CD8-positive, alpha-beta memory T cell (primary cell): Measurements from ENCODE around the gene FMNL2. TPM values are rescaled to one million over a fixed set of nuclear protein-coding genes. Genes with fewer than 3 reads are reported as not detected.

Experiments
- CTCF ChIA-PET: fragments of 350-600 bp; sonication (Branson Sonifier 250); formaldehyde crosslinking; loops from one replicate; lab custom pipeline; 2021; ENCODE audit warnings: antibody characterized with exemption; lab: Charles Lee
- POLR2A ChIA-PET: fragments of 350-600 bp; sonication (Branson Sonifier 250); formaldehyde crosslinking; loops from one replicate; lab custom pipeline; 2021; ENCODE audit warnings: antibody characterized with exemption; lab: Charles Lee
- DNase-seq, 5 donors: peaks; one replicate each; pipeline versions ENCODE4 v3.0.0 to v3.0.0-alpha.2; 2020 to 2022; ENCODE audit warnings: mixed read lengths in 1 of 5
- H3K27ac ChIP-seq: one replicate; pipeline ENCODE4 v1.7.0; 2013; ENCODE audit warnings: low read depth, mild to moderate bottlenecking, low read length, moderate library complexity
- H3K27me3 ChIP-seq: 2 replicates; pipeline ENCODE4 v1.7.0; 2013; ENCODE audit warnings: low read length, mild to moderate bottlenecking; ENCODE audit not compliant: insufficient read depth, poor library complexity, severe bottlenecking
- H3K36me3 ChIP-seq: 2 replicates; pipeline ENCODE4 v1.7.0; 2013; ENCODE audit warnings: mild to moderate bottlenecking, low read length, moderate library complexity; ENCODE audit not compliant: insufficient read depth
- H3K4me1 ChIP-seq: 2 replicates; pipeline ENCODE4 v1.7.0; 2013; ENCODE audit warnings: mild to moderate bottlenecking, low read length, moderate library complexity; ENCODE audit not compliant: insufficient read depth
- H3K4me3 ChIP-seq: 2 replicates; pipeline ENCODE4 v1.7.0; 2013; ENCODE audit warnings: mild to moderate bottlenecking, low read length
- H3K9me3 ChIP-seq: 2 replicates; pipeline ENCODE4 v1.7.0; 2013; ENCODE audit warnings: mild to moderate bottlenecking, low read length
- H3K27ac Mint-ChIP-seq, 8 donors: one replicate each; pipeline ENCODE4 v1.8.0; 2020 to 2021; ENCODE audit warnings: mixed read lengths in 8 of 8, mild to moderate bottlenecking in 6 of 8, inconsistent platforms in 3 of 8, moderate library complexity in 3 of 8
- H3K27me3 Mint-ChIP-seq, 2 donors: one replicate each; pipeline ENCODE4 v1.8.0; 2020 to 2021; ENCODE audit warnings: mixed read lengths in 2 of 2, mild to moderate bottlenecking in 1 of 2, moderate library complexity in 1 of 2
- H3K36me3 Mint-ChIP-seq, 3 donors: one replicate each; pipeline ENCODE4 v1.8.0; 2020 to 2021; ENCODE audit warnings: mixed read lengths in 3 of 3, inconsistent platforms in 1 of 3, mild to moderate bottlenecking in 1 of 3
- H3K4me1 Mint-ChIP-seq, 3 donors: one replicate each; pipeline ENCODE4 v1.8.0; 2020 to 2021; ENCODE audit warnings: mixed read lengths in 3 of 3, inconsistent platforms in 1 of 3, mild to moderate bottlenecking in 1 of 3
- H3K4me3 Mint-ChIP-seq, 7 donors: one replicate each; pipeline ENCODE4 v1.8.0; 2020 to 2021; ENCODE audit warnings: mixed read lengths in 7 of 7, mild to moderate bottlenecking in 6 of 7, moderate library complexity in 4 of 7, inconsistent platforms in 2 of 7
- H3K9me3 Mint-ChIP-seq, 5 donors: one replicate each; pipeline ENCODE4 v1.8.0; 2020 to 2022; ENCODE audit warnings: mixed read lengths in 5 of 5, mild to moderate bottlenecking in 3 of 5, moderate library complexity in 2 of 5, inconsistent platforms in 1 of 5
- polyA plus RNA-seq: library from polyadenylated mRNA; unstranded; fragments of 300-500 nt; fragmentation: Illumina TruSeq; gene quantifications from one replicate; pipeline ENCODE4 v1.2.3, GENCODE V29; 2021
- total RNA-seq, 2 experiments: library from RNA; stranded (reverse); gene quantifications; one replicate each; pipeline ENCODE4 v1.2.3, GENCODE V29; 2021

FMNL2 gene
- total and polyA plus RNA-seq, 3 experiments from 2014 or later = 0.05 to 0.59 (median 0.58) TPM

DNA sequence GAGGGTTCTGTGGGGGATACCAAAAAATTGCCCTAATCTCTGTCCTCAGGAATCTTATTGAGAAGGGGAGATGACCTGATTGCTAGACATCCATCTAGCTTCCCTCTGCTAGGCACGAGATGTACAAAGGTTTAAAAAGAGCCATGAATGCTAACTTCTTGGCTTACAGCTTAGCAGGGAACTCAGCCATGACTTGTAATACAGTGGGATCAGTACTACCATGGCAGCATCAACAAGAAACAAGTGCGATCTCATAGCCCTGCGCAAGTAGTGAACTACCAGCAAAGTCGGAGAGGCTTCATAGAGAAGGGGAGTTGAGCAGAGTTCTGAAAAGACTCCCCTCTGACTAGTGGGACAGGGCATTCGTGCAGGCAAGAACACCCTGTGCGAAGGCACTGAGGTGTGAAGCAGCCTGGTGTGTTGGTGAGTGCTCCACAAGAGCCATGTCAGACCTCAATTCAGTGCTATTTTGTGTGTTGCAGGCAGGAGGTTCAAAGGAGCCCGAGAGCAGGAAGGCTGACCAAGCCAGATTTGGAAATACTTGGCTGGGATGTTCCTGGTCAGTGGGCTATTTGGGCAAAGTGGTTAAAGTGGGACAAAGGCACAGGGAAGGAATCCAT lies 130.0 kb downstream of the FMNL2 start:
- H3K4me3 ChIP-seq = no peak overlapping the region
- H3K36me3 Mint-ChIP-seq = no peaks in the 10 kb centered on the region
- no peaks in the 10 kb centered on the region for H3K4me1 ChIP-seq
- no peak overlapping the region for H3K4me3 Mint-ChIP-seq
- ChIA-PET CTCF (no interaction called here), POLR2A (no interaction called here)
- H3K36me3 ChIP-seq = no peaks in the 10 kb centered on the region
- H3K27ac ChIP-seq = no peak overlapping the region
- no peaks in the 10 kb centered on the region for H3K9me3 Mint-ChIP-seq
- no peaks in the 10 kb centered on the region for H3K9me3 ChIP-seq
- H3K27me3 ChIP-seq = no peaks in the 10 kb centered on the region
- peaks cover 3 to 11% of the 10 kb centered on the region in 2 donors for H3K27me3 Mint-ChIP-seq
- no peak overlapping the region for H3K27ac Mint-ChIP-seq
- no peak for DNase-seq
- peaks cover 4 to 7% (median 6%) of the 10 kb centered on the region in 3 donors for H3K4me1 Mint-ChIP-seq

DNA sequence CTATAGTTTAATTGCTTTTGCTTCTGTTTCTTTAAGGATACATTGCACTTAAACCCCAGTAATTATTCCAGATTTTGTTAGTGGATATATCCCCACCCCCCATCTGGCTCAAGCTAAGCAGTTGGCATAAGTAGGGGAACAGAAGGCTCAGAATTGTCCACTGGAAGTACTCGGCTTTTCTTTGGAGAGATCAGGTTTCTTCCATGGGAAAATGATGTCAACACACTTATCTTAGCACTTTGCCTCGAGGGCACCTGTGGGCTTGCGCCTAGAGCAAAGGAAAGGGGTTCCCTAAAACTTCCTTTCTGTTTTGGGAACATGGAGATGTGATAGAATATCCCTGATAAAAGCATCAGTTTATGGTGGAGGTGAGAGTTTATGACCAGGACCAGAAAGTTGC lies 130.6 kb downstream of the FMNL2 start:
- H3K36me3 ChIP-seq = no peaks in the 10 kb centered on the region
- H3K27me3 ChIP-seq = no peaks in the 10 kb centered on the region
- Mint-ChIP-seq H3K27ac (no peak overlapping the region), H3K4me1 (peaks cover 4 to 7% (median 6%) of the 10 kb centered on the region in 3 donors), H3K9me3 (no peaks in the 10 kb centered on the region), H3K4me3 (no peak overlapping the region), H3K27me3 (peaks cover 3 to 11% of the 10 kb centered on the region in 2 donors), H3K36me3 (no peaks in the 10 kb centered on the region)
- no peak overlapping the region for H3K27ac ChIP-seq
- H3K4me3 ChIP-seq = no peak overlapping the region
- ChIA-PET CTCF (no interaction called here), POLR2A (no interaction called here)
- no peaks in the 10 kb centered on the region for H3K9me3 ChIP-seq
- H3K4me1 ChIP-seq = no peaks in the 10 kb centered on the region
- DNase-seq = no peak

DNA sequence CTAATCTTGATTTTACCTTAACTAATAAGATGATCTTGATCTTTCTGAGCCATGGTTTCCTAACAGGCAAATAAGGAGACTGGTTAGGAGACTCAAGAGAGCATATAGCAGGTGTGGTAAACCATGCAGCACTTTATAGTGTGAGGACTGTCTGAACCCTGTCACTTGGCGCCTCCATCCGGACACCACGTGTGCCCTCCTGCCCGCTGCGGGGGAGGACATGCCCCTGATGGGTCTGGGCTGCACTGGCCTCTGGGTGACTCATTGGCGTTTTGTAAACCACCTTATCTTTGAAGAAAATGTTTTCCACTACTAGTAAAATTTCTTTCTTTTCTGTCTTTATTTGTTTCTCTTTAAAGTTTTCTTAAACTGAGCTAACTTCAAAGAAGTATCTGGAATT lies 131.1 kb downstream of the FMNL2 start:
- no peak overlapping the region for H3K27ac ChIP-seq
- Mint-ChIP-seq H3K36me3 (no peaks in the 10 kb centered on the region), H3K27me3 (peaks cover 3 to 13% of the 10 kb centered on the region in 2 donors), H3K9me3 (no peaks in the 10 kb centered on the region), H3K4me3 (no peak overlapping the region), H3K4me1 (peaks cover 4 to 7% (median 6%) of the 10 kb centered on the region in 3 donors), H3K27ac (no peak overlapping the region)
- DNase-seq = no peak
- H3K4me1 ChIP-seq = no peaks in the 10 kb centered on the region
- H3K36me3 ChIP-seq = no peaks in the 10 kb centered on the region
- H3K9me3 ChIP-seq = no peaks in the 10 kb centered on the region
- H3K4me3 ChIP-seq = no peak overlapping the region
- POLR2A ChIA-PET = no interaction called here
- CTCF ChIA-PET = no interaction called here
- no peaks in the 10 kb centered on the region for H3K27me3 ChIP-seq

DNA sequence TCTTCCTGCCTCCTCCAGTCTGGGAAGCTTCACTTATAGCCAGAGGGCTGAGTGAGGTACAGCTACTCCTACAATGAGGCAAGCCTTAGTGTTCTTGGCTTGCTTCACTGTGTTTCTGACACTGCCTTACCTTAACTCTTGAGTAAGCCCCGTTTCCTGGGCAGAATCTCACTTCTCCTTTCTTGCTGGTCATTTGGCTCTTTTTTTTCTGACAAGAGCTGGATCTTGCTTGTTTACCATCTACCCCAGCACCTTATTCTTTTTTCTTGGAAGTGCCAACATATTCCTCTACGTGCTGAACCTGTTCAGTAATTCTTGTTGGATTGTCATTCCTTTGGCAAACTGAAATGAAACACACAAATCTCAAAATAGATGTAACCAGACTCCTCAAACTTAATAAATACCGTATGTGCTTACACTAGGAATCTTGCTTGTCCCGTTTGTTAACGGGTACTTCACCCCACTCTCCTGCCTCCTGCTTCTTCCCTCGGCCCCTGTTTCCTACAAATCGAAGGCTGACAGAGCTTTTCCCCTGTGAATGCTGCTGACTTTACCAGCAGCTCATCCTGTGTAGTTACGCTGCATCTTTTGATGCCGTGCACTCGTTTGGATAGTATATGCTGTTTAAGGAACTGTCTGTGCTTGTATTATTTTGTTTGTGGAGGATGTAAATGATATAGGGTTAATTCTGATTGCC lies 132.2 kb downstream of the FMNL2 start:
- Histone ChIP-seq H3K9me3 (no peaks in the 10 kb centered on the region), H3K27me3 (no peaks in the 10 kb centered on the region), H3K4me3 (no peak overlapping the region), H3K27ac (no peak overlapping the region), H3K36me3 (no peaks in the 10 kb centered on the region), H3K4me1 (no peaks in the 10 kb centered on the region)
- Mint-ChIP-seq H3K36me3 (no peaks in the 10 kb centered on the region), H3K27me3 (peaks cover 3 to 15% of the 10 kb centered on the region in 2 donors), H3K4me1 (peaks cover 4 to 7% (median 6%) of the 10 kb centered on the region in 3 donors), H3K9me3 (no peaks in the 10 kb centered on the region), H3K27ac (no peak overlapping the region), H3K4me3 (no peak overlapping the region)
- ChIA-PET POLR2A (no interaction called here), CTCF (no interaction called here)
- no peak for DNase-seq

DNA sequence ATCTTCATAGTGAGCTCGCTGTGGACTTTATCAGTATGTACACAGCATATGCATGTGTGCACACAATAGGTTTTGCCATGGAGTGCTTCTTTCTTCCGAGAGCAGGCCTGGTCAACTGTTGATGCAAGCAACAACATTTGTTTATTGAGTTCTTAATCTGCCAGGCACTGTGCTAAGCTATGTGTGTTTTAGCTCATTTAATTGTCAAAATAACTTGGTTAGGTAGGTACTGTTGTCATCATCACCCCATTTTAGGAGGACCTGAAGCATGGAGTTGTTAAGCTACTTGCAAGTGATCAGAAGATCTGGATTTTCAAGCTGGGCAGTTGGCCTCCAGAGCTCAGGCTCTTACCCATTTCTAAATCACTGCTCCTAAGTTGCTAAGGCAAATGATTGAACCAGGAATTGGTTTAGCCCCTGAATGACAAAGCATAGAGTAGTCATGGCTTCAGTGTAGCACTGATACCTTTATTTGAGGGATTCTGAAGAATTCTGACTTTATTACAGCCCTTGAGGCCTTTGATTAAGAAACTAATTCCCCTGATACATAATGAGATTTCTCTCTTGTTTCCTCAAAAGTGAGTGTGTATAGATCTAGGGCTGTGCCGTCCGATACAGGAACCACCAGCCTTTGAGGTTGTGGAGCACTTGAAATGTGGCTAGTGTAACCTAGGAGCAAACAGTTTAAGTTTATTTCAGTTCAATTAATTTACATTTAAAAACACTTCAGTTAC lies 132.9 kb downstream of the FMNL2 start:
- peaks cover 4 to 7% (median 6%) of the 10 kb centered on the region in 3 donors for H3K4me1 Mint-ChIP-seq
- Histone ChIP-seq H3K4me1 (no peaks in the 10 kb centered on the region), H3K27me3 (no peaks in the 10 kb centered on the region), H3K4me3 (no peak overlapping the region), H3K9me3 (no peaks in the 10 kb centered on the region), H3K36me3 (no peaks in the 10 kb centered on the region), H3K27ac (no peak overlapping the region)
- no peak for DNase-seq
- no peaks in the 10 kb centered on the region for H3K9me3 Mint-ChIP-seq
- no peak overlapping the region for H3K27ac Mint-ChIP-seq
- H3K36me3 Mint-ChIP-seq = no peaks in the 10 kb centered on the region
- CTCF ChIA-PET = no interaction called here
- POLR2A ChIA-PET = no interaction called here
- no peak overlapping the region for H3K4me3 Mint-ChIP-seq
- H3K27me3 Mint-ChIP-seq = peaks cover 3 to 15% of the 10 kb centered on the region in 2 donors

DNA sequence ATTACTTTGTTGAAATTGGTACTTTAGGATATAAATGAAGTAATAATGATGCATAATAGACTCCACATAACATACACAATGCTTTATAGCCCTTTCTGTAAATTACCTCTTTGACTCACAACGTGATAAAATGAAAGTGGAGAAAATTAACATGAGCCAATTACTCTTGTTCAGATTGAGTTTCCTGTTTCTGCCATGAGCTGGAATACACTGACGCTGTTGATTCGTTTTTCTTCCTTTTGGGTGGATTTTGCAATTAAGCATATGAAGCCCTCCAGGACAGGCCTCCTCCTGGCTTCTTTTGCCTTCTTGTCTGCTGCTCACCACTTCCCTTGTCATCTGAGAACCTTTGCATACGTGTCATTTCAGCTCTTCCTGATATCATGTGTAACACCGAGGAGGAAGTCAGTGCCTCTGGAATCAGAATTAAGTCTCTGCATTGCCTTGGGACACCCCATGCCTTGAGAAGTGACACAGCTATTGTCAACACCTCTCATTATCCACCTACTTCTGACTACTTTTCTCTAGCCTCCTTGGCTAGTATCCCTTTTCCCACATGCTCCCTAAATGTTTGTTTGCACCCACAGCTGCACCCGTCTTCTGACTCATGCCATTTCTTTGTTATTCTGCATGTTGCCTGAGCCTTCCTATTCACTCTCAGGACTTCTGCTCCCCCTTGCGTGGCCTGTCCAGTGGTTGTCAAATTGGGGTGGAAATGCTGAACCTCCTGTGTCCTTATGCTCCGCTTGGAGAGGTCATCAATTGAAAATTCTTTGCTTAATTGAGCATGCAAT lies 134.1 kb downstream of the FMNL2 start:
- H3K27ac ChIP-seq = no peak overlapping the region
- ChIA-PET POLR2A (no interaction called here), CTCF (no interaction called here)
- DNase-seq = no peak
- H3K36me3 ChIP-seq = no peaks in the 10 kb centered on the region
- H3K4me3 ChIP-seq = no peak overlapping the region
- no peaks in the 10 kb centered on the region for H3K9me3 ChIP-seq
- Mint-ChIP-seq H3K4me3 (no peak overlapping the region), H3K4me1 (peaks cover 4 to 7% (median 6%) of the 10 kb centered on the region in 3 donors), H3K27me3 (peaks cover 3 to 15% of the 10 kb centered on the region in 2 donors), H3K36me3 (no peaks in the 10 kb centered on the region), H3K27ac (no peak overlapping the region), H3K9me3 (no peaks in the 10 kb centered on the region)
- no peaks in the 10 kb centered on the region for H3K4me1 ChIP-seq
- H3K27me3 ChIP-seq = no peaks in the 10 kb centered on the region

DNA sequence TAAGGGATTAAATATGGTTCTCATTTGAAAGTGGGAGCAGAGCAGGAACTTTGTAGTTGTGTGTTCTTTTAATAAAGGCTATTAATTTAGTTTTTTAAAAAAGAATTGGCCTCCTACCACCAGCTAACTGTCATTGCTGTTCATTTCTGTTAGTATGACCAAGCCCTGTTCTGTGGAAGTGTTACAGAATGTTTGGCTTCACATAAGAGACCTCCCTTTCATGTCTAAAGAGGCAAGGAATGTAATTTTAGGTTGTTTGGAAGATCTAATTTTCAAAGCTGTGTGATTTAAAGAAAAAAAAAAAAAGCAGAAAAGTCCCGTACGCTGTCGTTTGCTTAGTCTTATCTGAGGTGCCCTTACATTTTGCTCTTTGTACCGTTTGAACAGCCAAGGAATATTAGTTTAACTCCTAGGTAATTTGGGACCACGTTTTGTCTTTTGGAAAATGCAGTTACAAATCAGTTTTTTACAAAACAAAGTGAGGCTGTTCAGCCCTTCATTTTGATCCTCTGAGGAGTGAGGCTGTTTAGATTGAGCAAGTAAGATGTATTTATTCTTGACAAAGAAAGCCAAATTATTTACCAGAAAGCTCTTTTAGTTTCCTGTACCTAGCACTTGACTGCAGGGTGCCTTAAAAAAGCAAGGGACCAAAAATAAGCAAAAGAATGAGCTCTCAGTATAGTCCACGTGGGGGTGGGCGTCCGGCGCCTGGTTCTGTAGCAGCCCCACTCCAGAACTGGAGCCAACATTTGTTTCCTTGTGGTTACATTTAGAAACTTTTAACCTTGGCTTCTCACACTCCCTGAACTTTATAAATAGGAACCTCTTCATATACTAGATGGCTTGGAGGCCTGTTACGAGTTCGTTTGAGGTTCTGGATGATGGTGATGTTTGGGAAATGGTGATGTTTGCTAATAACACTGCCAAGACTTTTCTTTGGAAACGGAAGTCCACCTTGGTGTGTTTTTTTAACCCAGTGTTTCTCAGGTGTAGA lies 136.2 kb downstream of the FMNL2 start:
- Mint-ChIP-seq H3K27me3 (peaks cover 0 to 10% of the 10 kb centered on the region in 2 donors), H3K4me3 (no peak overlapping the region), H3K4me1 (peaks cover 4 to 7% (median 6%) of the 10 kb centered on the region in 3 donors), H3K36me3 (no peaks in the 10 kb centered on the region), H3K27ac (no peak overlapping the region), H3K9me3 (no peaks in the 10 kb centered on the region)
- POLR2A ChIA-PET = no interaction called here
- no peak overlapping the region for H3K4me3 ChIP-seq
- no peaks in the 10 kb centered on the region for H3K27me3 ChIP-seq
- H3K4me1 ChIP-seq = no peaks in the 10 kb centered on the region
- DNase-seq = no peak
- no peaks in the 10 kb centered on the region for H3K9me3 ChIP-seq
- no peak overlapping the region for H3K27ac ChIP-seq
- H3K36me3 ChIP-seq = no peaks in the 10 kb centered on the region
- CTCF ChIA-PET = no interaction called here
